GM21723 (cell line): ENCODE data around the gene TUBA1C.
"Not testable (repeated sequence)": the region's sequence is repeated elsewhere in the genome, so short reads cannot be mapped to it uniquely, and the experiment has no call there.

Experiments
- ATAC-seq: cut with Tn5 transposase; IDR thresholded peaks from one replicate; pipeline ENCODE4 v1.9.1; 2021; ENCODE audit warnings: mild to moderate bottlenecking, moderate library complexity; ENCODE audit not compliant: unreplicated experiment

TUBA1C gene

DNA sequence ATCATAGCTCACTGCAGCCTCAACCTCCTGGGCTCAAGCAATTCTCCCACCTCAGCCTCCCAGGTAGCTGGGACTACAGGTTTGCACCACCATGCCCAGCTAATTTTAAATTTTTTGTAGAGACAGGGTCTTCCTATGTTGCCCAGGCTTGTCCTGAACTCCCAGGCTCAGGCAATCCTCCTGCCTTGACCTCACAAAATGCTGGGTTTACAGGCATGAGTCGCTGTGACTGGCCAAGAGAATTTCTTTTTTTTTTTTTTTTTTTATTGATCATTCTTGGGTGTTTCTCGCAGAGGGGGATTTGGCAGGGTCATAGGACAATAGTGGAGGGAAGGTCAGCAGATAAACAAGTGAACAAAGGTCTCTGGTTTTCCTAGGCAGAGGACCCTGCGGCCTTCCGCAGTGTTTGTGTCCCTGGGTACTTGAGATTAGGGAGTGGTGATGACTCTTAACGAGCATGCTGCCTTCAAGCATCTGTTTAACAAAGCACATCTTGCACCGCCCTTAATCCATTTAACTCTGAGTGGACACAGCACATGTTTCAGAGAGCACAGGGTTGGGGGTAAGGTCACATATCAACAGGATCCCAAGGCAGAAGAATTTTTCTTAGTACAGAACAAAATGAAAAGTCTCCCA lies 18.0 kb downstream of the TUBA1C start:
- not testable (repeated sequence) for ATAC-seq

DNA sequence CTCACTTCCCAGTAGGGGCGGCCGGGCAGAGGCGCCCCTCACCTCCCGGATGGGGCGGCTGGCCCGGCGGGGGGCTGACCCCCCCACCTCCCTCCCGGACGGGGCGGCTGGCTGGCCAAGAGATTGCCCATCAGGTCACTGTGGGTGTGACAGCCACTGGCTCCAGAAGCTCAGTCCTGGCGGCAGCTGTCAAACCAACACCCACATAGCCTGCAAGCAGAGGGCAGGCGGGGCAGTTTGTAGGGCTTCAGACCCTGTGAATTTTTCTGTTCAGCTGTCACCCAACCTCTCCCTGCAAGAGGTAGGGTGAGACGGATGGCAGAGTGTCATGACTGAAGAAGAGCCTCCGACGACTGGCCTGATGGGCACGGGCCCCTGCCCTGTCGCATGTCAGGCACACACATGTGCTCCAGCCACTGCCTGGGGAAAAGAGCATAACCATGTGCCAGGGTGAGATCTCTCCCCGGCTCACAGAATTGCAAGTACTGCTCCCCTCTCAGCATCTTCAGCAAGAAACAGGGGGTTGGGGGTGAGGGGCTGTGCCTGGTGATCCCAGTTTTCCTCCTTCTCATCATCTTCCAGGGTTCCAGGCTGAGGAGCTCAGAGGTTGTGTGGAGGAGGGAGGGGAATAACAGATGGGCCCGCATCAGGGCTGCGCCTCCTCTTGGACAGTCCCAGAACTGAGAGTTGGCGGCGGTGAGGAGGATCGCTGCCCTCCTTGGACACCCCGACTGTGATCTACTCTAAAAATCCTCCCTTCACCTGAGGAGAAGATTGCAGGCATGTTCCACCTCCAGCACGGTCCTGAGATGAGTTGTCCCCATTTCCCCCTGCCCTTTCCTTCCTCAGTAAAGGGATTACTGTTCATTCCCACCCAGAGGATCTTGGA lies 18.9 kb downstream of the TUBA1C start:
- no peak for ATAC-seq

DNA sequence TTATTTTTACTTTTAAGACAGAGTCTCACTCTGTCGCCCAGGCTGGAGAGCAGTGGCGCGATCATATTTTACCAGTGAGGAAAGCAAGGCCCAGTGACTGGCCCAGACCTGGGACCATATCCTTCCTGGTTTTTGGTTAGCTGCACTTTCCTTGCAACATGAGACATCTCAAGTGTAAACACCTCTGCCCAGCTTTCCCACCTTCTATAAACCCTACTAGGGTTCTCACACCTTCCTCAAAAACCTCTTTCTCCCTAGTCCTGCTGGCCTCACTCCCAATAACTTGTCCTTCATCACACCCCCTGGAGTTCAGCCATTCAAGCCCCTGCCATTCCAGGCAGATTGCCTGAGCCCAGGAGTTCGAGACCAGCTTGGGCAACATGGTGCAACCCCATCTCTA lies 19.8 kb downstream of the TUBA1C start:
- ATAC-seq = no peak

DNA sequence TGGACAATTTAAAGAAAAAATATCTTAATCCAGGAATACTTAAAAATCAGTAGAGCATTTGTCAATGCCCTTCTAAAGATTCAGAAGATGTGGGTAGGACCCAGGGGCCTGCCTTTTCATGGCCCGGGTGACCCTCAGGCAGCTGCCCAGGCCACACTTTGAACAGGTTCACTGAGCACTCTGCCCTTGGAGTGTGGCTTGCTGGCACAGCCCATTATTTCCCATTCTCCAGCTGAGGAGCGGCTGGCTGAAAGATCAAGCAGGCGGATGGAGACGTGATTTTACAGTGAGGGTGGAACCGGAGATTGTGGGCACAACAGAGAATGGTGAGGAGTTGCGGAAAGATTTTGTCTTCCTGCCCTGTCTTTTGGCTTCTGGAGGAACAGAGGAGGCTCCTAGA lies 23.0 kb downstream of the TUBA1C start:
- no peak for ATAC-seq

DNA sequence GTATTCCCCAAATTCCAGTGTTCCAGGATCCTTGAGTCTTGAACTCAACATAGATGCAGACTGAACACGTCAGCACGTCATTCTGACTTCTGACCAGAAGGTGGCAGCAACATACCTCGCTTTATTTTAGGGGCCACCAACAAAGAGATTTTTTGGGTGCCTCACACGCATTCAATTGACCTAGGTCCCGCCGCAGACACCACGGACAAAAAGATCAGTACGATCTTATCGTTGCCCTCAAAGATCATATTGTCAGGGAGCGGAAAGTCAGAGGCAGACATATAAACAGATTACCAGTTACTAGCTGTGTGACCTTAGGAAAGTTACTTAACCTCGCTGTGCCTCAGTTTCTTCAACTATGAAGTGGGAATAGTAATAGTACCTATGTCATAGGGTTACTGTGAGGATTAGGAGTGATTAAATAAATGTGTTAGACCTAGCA lies 23.6 kb downstream of the TUBA1C start:
- no peak for ATAC-seq

DNA sequence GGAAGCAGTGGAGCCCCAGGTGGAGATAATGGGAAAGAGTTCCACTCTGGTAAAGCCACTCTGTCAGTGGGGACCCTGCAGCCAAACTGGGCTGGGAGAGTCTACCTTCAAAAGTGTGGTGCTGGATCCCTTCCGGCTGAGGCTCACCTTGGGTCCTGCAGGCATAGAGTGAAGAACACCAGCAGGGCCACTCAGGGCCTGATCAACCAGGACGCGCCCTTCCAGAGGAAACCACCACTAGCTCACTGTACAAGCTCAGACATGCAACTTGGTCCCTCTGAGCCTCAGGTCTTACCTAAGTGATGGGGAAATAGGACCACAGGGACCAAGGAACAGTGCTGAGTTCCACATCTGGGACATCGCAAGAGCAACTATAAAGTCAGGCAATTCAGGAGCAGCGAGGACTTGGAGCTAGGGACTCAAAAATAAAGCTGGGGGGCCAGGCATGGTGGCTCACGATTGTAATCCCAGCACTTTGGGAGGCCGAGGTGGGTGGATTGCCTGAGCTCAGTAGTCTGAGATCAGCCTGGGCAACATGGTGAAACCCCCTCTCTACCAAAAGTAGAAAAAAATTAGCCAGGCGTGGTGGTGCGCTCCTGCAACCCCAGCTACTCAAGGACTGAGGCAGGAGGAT lies 24.2 kb downstream of the TUBA1C start:
- ATAC-seq = no peak

DNA sequence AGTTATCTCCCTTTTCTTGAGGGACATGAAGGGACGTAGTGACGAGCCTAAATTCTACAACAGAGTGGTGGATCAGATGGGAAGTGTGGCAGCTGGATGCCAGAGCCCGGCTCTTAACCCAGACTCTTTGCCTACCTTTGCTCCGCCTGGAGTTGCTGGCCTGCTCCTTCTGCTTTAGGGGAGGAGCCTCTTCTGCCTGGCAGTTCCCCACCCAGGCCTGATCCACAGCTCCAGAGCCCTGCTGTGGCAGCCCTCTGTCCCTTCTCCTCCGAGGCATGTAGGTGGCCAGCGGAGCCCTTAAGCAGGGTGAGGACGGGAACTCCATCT lies 27.8 kb downstream of the TUBA1C start:
- no peak for ATAC-seq

DNA sequence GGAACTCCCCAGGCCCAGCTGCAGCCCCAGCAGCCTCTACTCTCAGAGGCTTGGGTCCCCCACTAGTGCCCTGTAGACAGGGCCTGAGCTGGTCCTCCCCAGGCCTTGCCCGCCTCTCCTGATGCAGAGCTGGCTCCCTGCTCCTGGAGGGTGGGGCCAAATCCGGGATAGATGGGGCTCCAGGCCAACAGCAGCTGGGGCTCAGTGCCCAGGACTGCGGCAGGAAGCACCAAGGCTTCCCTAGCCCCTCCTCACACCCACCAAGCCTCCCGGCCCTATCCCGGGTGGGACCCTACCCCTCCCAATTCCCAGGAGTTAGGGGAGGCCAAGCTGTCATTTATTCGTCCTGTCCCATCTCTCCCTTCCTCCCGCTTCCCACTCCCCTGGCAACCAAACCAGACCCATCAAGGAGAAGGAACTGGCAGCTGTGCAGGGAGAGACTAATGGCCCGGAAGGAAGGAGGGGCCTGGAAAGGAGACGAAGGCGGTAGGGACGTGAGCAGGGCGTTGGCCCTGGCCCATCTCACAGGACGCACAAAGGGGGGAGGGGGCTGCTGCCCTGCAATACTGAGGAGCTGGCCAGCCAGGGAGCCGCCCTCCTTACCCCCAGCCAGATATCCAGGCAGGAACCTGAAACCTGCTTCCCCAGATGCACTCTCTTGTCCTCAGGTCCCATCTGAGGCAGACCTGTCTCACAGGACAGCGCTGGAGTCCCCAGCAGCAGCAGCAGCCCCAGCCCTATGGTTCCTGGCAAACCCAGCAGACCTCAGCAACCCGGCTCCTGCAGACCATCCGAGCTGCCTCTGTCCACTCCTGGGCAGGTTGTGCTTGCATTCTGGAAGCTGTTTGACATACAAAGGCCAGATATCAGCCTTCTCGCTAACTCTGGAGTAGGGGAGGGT lies 28.4 kb downstream of the TUBA1C start:
- ATAC-seq = no peak

DNA sequence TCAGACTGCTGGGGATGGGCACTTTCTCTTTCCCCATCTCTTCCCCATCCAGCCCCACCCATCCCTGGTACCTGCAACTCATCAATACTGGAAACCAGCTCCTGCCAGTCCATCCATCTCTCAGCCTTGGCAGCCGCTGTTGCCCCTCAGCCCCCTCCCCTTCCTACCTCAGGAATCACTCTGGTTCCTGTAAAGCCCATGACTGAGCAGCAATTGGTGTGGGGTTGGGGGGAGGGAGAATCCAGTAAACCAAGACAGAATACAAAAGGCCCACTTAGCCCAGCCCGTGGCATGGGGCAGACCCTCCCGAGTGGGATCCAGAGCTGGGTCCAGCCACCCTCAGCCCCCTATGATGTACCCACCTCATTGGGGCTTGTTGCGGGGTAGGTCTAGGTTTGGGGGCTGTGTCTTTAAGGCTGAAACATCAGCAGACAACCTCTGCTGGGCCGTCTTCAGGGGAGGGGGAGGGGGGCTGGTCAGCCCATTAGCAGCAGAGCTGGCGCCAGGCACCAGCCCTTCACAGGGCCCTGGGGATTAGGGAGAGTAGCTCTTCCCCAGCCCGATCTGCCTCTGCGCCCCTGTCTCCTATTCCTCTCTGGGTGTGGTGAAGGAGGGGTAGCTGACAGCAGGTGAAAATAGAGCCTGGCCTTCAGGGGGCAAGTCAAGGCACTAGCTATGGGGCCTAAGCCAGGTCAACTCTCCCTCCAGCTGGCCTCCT lies 29.4 kb downstream of the TUBA1C start:
- ATAC-seq = no peak

DNA sequence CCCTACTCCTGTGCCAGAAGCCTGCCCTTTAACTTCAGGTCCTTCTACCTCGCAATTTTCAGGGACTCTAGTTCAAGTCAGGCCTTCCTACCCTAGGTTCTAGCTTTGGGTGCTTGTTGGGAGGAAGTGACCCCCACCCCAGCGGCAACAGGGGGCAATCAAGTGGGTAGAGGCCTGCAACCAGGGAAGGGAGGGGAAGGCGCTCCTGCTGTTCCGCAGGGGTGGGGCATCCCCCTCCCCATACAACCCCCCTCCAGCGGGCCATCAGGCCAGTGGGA lies 29.9 kb downstream of the TUBA1C start:
- no peak for ATAC-seq

DNA sequence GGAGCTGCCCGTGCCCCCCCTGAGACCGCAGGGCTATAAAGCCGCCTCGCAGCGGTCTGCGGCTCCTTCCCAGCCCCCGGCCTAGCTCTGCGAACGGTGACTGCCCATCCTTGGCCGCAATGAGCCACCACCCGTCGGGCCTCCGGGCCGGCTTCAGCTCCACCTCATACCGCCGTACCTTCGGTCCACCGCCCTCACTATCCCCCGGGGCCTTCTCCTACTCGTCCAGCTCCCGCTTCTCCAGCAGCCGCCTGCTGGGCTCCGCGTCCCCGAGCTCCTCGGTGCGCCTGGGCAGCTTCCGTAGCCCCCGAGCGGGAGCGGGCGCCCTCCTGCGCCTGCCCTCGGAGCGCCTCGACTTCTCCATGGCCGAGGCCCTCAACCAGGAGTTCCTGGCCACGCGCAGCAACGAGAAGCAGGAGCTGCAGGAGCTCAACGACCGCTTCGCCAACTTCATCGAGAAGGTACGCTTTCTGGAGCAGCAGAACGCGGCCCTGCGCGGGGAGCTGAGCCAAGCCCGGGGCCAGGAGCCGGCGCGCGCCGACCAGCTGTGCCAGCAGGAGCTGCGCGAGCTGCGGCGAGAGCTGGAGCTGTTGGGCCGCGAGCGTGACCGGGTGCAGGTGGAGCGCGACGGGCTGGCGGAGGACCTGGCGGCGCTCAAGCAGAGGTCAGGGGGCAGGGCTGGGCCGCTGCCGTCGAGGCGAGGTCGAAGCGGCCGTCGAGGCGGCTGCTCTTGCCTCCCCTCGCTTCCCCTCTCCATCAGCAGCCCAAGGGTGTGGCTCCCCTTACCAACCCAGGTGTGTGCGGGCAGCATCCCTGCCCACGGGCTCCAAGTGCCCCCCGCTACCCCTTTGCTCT lies 30.4 kb downstream of the TUBA1C start, which contains the start of gene PRPH:
Gene PRPH, plus strand, starts transcription at position 66 of the 855 bp plus-strand sequence. Its CDS starts 54 bp downstream, at position 120.
- no peak for ATAC-seq

DNA sequence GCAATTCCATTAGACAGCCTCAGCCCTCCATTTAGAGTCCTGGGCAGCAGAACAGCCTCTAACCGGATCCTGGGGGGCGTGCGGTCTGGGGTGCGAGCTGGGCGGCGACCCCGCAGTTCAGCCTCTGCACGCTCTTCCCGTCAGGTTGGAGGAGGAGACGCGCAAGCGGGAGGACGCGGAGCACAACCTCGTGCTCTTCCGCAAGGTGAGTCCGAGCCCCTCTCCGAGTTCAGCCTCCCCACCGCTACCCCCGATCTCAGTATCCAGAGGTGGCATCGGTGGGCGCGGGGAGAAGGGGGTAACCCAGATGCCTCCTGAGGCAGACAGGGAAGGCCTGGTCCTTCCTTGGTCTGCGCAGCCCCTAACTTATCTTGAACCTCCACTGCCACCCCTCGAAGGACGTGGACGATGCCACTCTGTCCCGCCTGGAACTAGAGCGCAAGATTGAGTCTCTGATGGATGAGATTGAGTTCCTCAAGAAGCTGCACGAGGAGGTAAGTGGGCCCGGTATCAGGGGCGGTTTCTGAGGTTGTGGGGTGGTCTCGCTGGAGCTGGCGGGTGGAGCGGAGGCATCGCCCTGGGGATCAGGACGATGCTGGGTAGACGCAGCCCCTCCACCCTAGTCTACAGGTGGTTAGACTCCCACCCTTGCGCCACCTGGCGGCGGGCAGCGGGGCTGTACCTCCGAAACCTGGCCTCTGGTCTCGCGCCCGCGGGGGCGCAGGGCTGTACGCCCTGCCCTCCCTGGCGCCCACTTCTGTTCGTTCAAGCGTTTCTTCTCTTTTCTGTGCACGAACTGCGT lies 31.4 kb downstream of the TUBA1C start:
- no peak for ATAC-seq

DNA sequence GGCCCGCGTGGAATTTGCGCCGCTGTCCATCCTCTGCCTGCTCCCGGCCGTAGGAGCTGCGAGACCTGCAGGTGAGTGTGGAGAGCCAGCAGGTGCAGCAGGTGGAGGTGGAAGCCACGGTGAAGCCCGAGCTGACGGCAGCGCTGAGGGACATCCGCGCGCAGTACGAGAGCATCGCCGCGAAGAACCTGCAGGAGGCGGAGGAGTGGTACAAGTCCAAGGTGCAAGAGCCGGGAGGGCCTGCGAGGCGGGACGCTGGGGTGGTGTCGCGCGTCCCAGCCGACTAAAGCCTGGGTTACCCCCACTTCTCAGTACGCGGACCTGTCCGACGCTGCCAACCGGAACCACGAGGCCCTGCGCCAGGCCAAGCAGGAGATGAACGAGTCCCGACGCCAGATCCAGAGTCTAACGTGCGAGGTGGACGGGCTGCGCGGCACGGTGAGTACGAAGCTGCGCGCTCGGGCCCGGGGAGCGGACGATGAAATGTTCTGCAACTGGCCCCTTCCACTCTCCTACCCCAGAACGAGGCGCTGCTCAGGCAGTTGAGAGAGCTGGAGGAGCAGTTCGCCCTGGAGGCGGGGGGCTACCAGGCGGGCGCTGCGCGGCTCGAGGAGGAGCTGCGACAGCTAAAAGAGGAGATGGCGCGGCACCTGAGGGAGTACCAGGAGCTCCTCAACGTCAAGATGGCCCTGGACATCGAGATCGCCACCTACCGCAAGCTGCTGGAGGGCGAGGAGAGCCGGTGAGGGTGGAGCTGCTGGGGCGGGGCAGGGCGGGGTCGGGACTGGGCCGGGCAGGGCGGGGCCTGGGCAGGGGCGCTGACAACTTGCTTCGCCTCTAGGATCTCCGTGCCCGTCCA lies 32.2 kb downstream of the TUBA1C start:
- ATAC-seq = no peak

DNA sequence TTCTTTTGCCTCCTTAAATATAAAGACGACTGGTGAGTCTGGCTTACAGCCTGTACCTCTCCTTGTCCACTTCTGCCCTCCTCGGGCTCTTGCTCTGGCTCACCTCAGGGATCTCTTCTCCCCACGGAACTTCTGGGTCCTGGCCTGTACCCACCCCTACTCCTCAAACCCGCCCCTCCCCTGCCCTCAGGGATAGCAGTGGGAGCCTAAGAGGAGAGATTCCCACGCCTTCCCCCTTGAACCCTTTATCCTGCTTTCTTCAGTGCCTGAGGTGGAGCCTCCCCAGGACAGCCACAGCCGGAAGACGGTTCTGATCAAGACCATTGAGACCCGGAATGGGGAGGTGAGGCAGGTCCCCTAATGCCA lies 32.8 kb downstream of the TUBA1C start:
- ATAC-seq = no peak

DNA sequence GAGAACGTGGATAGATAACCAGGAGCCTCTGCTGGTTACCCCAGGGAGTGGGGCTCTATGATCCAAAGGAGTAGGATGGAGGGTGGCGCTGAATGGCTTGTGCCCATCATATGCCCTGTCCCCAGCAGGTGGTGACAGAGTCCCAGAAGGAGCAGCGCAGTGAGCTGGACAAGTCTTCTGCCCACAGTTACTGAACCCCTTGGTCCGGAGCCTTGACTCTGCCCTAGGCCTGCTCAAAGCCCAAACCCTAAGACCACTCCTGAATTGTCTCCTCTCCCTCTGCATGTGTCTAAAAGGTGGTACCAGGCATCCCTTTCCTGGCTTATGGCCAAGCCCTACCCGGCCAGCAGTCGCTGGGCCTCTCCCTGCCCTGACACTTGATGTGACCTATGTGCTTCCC lies 33.3 kb downstream of the TUBA1C start:
- no peak for ATAC-seq

DNA sequence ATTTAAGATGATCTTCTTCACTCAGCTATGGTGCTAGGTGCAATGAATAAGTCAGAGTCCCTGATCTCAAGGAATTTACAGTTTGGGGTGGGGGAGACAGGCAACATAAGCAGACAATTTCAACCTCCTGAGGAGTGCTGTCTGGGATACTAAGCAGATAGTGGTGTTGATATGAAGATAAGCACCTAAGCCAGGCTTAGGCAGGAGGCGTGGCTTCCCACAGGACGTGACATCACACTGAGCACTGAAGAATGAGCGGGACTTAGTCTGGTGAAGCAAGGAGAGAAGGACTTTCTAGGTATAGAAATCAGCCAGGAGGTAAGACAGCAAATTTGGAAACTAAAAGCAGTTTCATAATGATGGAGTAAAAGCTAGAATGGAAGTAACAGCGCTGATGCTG lies 36.9 kb downstream of the TUBA1C start:
- no peak for ATAC-seq

DNA sequence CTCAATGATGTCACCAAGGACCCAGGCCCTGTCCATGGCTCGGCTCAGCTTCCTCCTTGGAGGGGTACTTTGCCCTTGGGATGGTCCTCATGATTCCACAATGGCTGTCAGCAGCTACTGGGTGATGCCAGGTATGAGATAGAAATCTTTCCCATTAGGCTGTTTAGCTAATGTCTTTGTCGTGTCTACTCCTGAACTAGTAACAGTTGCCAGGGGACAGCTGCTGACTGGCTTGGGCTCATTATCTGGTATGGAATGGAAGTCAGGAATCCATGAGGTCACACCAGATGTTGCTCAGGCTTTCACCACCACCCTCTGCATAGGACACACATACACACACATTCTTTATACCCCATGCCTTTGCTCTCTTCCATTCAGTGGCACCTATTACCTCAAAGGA lies 39.3 kb downstream of the TUBA1C start:
- ATAC-seq = no peak
